Stimulated activated naive B cell treated with anti-CD40 and anti-IgM and Interleukin-4, amounts not matched to agents 10 μg/mL and 1 μg/mL and 100 μg/mL, for 72 hours (primary cell): ENCODE data around the gene TAS2R41.

Experiments used
- ATAC-seq, 2 donors: fragments of 150-1000 bp; cut with Tn5 transposase; replicated peaks; 2 replicates each; pipeline ENCODE4 v1.10.0; 2021; ENCODE audit warnings: moderate library complexity in 1 of 2
- DNase-seq: peaks from one replicate; pipeline ENCODE4 v3.0.0; 2021
- H3K27ac Mint-ChIP-seq: one replicate; pipeline ENCODE4 v1.8.0; 2022; ENCODE audit warnings: mild to moderate bottlenecking, mixed read lengths
- H3K27me3 Mint-ChIP-seq, 2 donors: one replicate each; pipeline ENCODE4 v1.8.0; 2022; ENCODE audit warnings: mixed read lengths in 2 of 2
- H3K36me3 Mint-ChIP-seq, 2 donors: one replicate each; pipeline ENCODE4 v1.8.0; 2022; ENCODE audit warnings: mixed read lengths in 2 of 2, mild to moderate bottlenecking in 1 of 2
- H3K4me1 Mint-ChIP-seq, 2 donors: one replicate each; pipeline ENCODE4 v1.8.0; 2022; ENCODE audit warnings: mixed read lengths in 2 of 2, mild to moderate bottlenecking in 1 of 2
- H3K4me3 Mint-ChIP-seq, 2 donors: one replicate each; pipeline ENCODE4 v1.8.0; 2022; ENCODE audit warnings: mild to moderate bottlenecking in 2 of 2, mixed read lengths in 2 of 2, moderate library complexity in 1 of 2
- H3K9me3 Mint-ChIP-seq, 2 donors: one replicate each; pipeline ENCODE4 v1.8.0; 2022; ENCODE audit warnings: mixed read lengths in 2 of 2, mild to moderate bottlenecking in 1 of 2

TAS2R41 gene

DNA sequence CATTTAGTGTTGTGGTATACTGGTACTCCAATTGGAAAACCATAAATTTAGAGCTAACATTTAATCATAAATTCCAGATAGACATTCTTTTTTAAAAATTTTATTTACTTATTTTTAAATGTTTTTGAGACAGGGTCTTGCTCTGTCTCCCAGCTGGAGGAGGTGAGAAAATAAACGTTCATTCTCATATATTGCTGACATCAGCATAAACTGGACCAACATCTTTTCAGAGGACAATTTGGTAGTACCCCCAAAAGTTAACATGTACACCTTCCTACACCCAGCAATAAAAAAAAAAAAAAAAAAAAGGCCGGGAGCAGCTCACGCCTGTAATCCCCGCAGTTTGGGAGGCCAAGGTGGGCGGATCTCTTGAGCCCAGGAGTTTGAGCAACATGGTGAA is 29.2 kb upstream of the TAS2R41 start:
- H3K27me3 Mint-ChIP-seq = peaks cover 0 to 6% of the 10 kb centered on the region in 2 donors
- no peaks in the 10 kb centered on the region for H3K36me3 Mint-ChIP-seq
- H3K4me1 Mint-ChIP-seq = no peaks in the 10 kb centered on the region
- ATAC-seq (no peak), DNase-seq (no peak)
- H3K4me3 Mint-ChIP-seq = no peak overlapping the region
- H3K27ac Mint-ChIP-seq = no peak overlapping the region
- no peaks in the 10 kb centered on the region for H3K9me3 Mint-ChIP-seq

DNA sequence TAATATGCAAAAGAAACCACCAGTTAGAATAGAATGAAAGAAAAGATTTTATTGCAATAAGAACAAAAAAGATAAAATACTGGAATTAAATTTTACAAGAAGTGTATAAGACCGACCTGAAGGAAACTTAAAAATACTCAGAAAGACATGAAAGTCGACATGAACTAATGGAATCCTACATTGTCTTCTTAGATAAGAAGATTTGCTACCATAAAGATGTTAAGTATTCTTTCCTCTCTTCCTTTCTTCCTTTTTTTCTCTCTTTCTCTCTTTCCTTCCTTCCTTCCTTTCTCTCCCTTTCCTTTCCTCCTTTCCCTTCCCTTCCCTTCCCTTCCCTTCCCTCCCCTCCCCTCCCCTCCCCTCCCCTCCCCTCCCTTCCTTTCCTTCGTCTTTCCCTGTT is 27.9 kb upstream of the TAS2R41 start:
- H3K27me3 Mint-ChIP-seq = peaks cover 0 to 6% of the 10 kb centered on the region in 2 donors
- no peak for ATAC-seq
- no peak for DNase-seq
- no peaks in the 10 kb centered on the region for H3K9me3 Mint-ChIP-seq
- H3K4me1 Mint-ChIP-seq = no peaks in the 10 kb centered on the region
- no peak overlapping the region for H3K4me3 Mint-ChIP-seq
- H3K36me3 Mint-ChIP-seq = no peaks in the 10 kb centered on the region
- H3K27ac Mint-ChIP-seq = no peak overlapping the region

DNA sequence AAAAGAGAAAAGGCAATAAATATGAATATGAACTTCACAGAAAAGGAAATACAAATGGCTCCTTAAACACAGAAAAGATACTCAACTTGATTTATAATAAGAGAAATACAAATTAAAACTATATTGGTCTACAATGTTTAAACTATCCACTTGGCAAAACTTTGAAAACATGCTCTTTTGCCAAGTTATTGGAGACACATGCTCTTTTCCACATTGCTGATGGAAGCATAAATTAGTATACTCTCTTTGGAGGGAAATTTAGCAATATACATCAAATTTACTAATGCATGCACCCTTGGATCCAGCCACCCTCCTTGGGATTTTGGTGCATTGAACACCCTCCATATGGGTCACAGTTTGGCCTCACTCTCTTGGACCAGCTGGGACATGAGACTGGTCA is 26.6 kb upstream of the TAS2R41 start:
- Mint-ChIP-seq H3K9me3 (no peaks in the 10 kb centered on the region), H3K27ac (no peak overlapping the region), H3K27me3 (peaks cover 0 to 6% of the 10 kb centered on the region in 2 donors), H3K36me3 (no peaks in the 10 kb centered on the region), H3K4me1 (no peaks in the 10 kb centered on the region), H3K4me3 (no peak overlapping the region)
- DNase-seq (no peak), ATAC-seq (no peak)

DNA sequence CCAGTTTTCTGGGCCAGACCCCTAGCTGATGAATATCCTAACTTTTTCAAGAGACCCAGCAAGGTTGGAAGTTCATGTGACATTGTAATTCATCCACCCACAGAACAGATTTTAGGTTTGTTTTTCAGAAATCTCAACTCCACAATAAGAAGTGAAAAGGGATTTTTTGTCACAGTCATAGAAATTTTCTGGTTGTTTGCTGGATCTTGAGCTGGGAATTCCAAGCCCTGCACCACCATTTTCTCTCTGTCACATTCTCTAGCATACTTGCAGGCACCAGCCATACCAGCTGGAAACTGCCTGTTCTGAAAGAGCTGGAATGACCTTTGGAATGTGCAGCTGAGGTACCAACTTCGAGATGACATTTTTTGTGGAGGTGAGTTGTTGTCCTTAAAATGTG is 25.9 kb upstream of the TAS2R41 start:
- Mint-ChIP-seq H3K36me3 (no peaks in the 10 kb centered on the region), H3K27ac (no peak overlapping the region), H3K27me3 (peaks cover 0 to 6% of the 10 kb centered on the region in 2 donors), H3K4me3 (no peak overlapping the region), H3K9me3 (no peaks in the 10 kb centered on the region), H3K4me1 (no peaks in the 10 kb centered on the region)
- ATAC-seq (no peak), DNase-seq (no peak)

DNA sequence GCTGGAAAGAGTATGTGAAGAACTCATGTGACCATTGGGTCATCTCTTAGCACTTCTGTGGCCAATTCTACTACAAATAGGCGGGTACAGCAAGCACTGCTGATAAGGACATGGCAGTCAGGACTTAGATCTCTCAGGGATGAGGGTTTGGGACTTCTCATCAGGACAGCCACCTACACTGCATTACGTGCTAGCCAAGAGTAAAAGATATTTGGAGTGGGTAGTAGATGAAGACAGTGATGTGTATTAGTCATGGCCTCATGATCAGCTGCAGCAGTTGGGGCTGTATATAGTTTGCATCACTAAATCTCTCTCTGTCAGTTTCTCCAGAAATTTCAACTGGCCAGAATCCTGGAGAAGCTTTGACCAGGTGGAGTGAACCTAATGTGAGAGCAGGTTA is 25.2 kb upstream of the TAS2R41 start:
- H3K4me3 Mint-ChIP-seq = no peak overlapping the region
- peaks cover 0 to 7% of the 10 kb centered on the region in 2 donors for H3K27me3 Mint-ChIP-seq
- ATAC-seq (no peak), DNase-seq (no peak)
- H3K9me3 Mint-ChIP-seq = no peaks in the 10 kb centered on the region
- no peaks in the 10 kb centered on the region for H3K36me3 Mint-ChIP-seq
- no peak overlapping the region for H3K27ac Mint-ChIP-seq
- H3K4me1 Mint-ChIP-seq = no peaks in the 10 kb centered on the region

DNA sequence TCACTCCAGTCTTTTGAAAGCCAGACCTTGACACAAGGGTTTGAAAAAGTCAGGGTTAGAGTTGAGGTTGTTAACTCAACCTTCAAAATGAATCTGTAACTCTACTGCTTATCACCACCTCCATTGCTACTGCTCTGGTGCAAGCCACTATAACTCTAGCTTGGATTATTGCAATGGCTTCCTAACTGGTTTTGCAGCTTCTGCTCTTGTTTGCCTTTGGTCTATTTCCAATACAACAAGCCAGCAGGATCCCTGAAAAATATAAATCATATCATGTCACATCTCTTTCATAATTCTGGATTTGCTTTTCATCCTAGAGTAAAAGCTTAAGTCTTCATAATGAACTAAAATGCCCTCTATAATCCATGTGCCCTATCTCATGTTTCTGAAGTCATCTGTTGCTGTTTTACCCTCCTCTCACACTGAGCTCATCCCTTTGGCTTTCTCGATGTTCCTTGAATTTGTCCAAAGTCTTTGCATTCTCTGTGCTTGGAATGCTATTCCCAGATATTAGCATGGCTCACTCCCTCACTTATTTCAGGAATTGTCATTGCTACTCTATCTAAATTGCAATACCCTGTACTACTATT is 23.5 kb upstream of the TAS2R41 start:
- no peak overlapping the region for H3K27ac Mint-ChIP-seq
- no peaks in the 10 kb centered on the region for H3K36me3 Mint-ChIP-seq
- no peak for ATAC-seq
- peaks cover 9 to 10% of the 10 kb centered on the region in 2 donors for H3K27me3 Mint-ChIP-seq
- no peak overlapping the region for H3K4me3 Mint-ChIP-seq
- no peaks in the 10 kb centered on the region for H3K4me1 Mint-ChIP-seq
- DNase-seq = no peak
- H3K9me3 Mint-ChIP-seq = no peaks in the 10 kb centered on the region

DNA sequence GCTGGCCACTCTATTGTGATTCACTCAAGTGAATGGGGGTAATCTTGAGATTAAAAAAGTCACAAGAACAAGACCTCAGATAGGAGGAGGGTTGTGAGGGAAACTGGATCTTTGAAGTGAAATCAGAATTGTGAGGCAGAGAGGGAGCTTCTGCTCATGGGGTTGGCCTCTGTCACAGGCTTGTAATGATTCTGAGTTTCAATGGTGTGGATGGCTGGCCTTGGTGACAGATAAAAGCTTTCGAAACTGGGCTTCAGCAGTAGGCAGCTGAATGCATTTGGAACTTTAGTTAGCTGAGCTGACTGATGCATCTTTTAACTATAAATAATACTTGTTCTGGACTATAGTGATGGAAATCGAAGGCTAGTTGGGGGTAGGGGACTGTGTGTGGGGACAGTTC is 22.2 kb upstream of the TAS2R41 start:
- no peak overlapping the region for H3K27ac Mint-ChIP-seq
- no peaks in the 10 kb centered on the region for H3K9me3 Mint-ChIP-seq
- H3K4me3 Mint-ChIP-seq = no peak overlapping the region
- H3K27me3 Mint-ChIP-seq = peaks cover 9 to 10% of the 10 kb centered on the region in 2 donors
- DNase-seq (no peak), ATAC-seq (no peak)
- no peaks in the 10 kb centered on the region for H3K36me3 Mint-ChIP-seq
- no peaks in the 10 kb centered on the region for H3K4me1 Mint-ChIP-seq

DNA sequence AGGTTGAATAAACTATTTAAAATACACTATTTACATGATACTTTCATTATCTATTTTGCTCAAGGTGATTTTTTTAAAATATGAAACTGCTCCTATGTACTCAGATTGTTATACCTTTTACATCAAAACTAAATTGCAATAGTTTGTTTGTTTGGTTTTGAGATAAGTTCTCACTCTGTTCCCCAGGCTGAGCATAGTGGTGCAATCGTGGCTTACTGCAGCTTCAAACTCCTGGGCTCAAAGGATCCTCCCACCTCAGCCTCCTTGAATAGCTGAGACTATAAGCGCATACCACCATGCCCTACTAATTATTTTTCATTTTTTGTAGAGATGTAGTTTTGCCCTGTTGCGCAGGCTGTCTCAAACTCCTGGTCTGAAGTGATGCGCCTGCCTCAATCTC is 21.7 kb upstream of the TAS2R41 start:
- no peak for ATAC-seq
- Mint-ChIP-seq H3K27me3 (peaks cover 9 to 10% of the 10 kb centered on the region in 2 donors), H3K27ac (no peak overlapping the region), H3K4me3 (no peak overlapping the region), H3K4me1 (no peaks in the 10 kb centered on the region), H3K36me3 (no peaks in the 10 kb centered on the region), H3K9me3 (no peaks in the 10 kb centered on the region)
- no peak for DNase-seq

DNA sequence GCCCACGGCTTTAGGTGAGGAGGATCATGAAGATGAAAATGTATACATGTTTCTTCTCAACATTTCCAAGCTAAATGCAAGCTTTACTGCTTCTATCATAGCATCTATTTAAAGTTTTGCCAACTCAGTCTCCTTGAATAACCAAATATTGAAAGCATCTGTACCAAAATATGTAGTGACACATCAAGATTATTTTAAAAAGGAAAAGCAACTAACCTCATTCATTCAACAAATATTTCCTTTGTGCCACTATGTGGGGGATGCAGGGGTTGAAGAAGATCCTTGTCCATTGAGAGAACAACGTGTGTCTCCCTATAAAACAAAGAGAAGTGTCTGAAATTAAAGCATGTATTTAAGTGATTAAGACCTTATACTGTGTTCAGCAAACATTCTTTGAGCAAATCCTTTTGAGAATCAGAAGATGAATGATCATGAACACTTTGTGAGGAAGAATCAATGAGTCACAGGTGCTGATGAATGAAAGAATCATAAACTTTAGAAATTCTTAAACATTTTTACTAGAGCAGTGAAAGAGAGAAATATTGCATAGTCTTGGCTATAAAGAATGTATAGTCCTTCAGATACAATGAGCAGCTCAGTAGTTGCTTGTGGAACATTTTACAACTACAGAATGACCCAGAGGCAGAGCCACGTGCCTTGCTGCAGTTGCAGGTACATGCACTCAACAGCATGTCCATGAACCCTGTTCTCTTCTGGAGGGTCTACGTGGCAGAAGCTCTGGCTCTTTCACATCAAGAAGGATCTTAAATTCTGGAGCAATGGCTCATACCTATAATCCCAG is 20.5 kb upstream of the TAS2R41 start:
- no peaks in the 10 kb centered on the region for H3K4me1 Mint-ChIP-seq
- H3K27me3 Mint-ChIP-seq = peaks cover 9 to 10% of the 10 kb centered on the region in 2 donors
- H3K36me3 Mint-ChIP-seq = no peaks in the 10 kb centered on the region
- DNase-seq = no peak
- H3K4me3 Mint-ChIP-seq = no peak overlapping the region
- ATAC-seq = no peak
- H3K9me3 Mint-ChIP-seq = peaks cover 3% of the 10 kb centered on the region in 2 donors
- H3K27ac Mint-ChIP-seq = no peak overlapping the region

DNA sequence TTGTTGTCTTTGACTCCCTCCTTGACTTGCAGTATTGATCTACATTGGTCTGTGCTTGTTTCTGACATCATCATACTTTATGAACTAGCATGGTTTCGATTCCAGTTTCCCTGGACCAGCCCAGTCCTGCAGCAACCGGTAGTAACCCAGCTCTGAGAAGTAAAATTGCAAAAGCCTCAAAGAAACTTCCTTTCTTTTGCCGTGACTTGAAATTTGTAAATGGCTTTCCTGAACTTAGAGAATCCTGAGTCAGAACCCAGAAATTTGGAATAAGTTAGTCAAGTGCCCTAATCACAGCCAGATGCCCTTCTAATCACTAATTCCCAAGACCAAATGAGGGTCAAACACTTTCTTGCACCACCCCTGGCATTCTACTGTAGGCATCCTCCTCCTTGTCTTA is 19.4 kb upstream of the TAS2R41 start:
- Mint-ChIP-seq H3K9me3 (peaks cover 3 to 6% of the 10 kb centered on the region in 2 donors), H3K27ac (no peak overlapping the region), H3K4me1 (no peaks in the 10 kb centered on the region), H3K36me3 (no peaks in the 10 kb centered on the region), H3K27me3 (peaks cover 4 to 9% of the 10 kb centered on the region in 2 donors), H3K4me3 (no peak overlapping the region)
- ATAC-seq (no peak), DNase-seq (no peak)

DNA sequence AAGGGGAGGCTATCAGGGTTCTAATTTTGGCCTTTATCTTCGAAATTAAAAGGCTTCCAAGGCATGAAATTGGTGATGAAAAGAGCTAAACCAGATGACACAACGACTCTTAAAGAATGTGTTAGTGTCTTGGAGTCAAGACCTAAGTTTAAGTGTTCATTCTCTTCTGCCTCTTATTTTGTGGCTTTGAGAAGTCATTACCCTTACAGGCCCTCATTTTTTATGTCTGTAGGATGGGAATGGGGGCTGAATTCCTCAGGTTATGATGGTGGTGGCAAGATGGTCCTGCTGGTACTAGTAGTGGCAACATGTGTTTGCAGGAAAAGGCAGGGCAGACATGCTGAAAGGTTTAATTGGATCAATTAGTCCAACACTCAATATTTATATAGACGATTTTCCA is 19.0 kb upstream of the TAS2R41 start:
- DNase-seq = no peak

DNA sequence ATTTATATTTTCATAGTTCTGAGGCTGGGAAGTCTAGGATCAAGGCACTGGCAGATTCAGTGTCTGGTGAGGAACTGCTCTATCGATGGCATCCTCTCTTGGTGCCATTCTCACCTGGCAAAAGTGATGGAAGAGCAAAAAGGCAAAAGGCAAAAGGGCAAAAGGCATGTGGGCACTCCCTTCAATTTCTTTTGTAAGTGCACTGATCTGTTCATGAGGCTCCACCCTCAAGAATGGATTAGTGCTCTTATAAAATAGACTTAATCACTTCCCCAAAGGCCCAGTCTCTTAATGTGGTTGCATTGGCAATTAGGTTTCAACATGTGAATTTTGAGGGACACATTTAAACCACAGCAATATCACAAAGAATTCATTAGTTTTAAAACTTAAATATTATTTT is 18.3 kb upstream of the TAS2R41 start:
- H3K9me3 Mint-ChIP-seq = peaks cover 3 to 6% of the 10 kb centered on the region in 2 donors
- no peaks in the 10 kb centered on the region for H3K4me1 Mint-ChIP-seq
- ATAC-seq = no peak
- H3K27me3 Mint-ChIP-seq = peaks cover 4 to 9% of the 10 kb centered on the region in 2 donors
- no peak overlapping the region for H3K27ac Mint-ChIP-seq
- H3K36me3 Mint-ChIP-seq = no peaks in the 10 kb centered on the region
- DNase-seq = no peak
- H3K4me3 Mint-ChIP-seq = no peak overlapping the region

More for the DNA sequence above, 19.0 kb upstream of the TAS2R41 start:
- Mint-ChIP-seq H3K27ac (no peak overlapping the region), H3K9me3 (peaks cover 3 to 6% of the 10 kb centered on the region in 2 donors), H3K4me1 (no peaks in the 10 kb centered on the region), H3K27me3 (peaks cover 4 to 9% of the 10 kb centered on the region in 2 donors), H3K4me3 (no peak overlapping the region), H3K36me3 (no peaks in the 10 kb centered on the region)
- ATAC-seq = no peak

DNA sequence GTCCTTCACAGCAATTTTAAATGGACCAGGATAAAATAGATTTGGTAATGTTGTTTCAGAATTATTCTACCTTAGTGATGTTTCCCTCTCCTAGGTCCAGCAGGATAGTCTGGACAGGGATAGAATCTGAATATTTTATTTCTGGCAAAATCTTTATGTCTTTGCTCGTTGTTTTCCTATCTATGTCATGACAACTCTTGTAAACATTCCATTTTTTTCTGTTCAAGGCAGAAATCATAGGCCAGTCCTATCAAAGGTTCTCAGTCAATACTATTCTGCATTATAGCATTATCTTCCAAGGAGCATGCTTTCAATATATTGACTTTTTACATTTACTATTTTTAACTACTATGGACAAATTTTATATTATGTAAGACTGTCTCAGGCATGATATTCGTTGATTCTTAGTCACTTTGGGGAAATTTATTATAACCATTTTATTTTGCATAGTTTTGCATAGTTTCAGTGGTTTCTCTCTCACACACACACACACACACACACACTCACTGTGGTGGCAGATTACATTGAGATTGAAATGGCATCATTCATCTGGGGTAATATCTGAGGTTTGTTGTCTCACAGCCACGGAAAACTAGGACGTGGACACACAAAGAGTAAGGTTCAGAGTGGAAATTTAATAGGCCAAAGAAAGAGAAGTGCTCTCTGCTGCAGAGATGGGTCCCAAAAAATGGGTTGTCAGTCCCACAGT is 17.2 kb upstream of the TAS2R41 start:
- no peak overlapping the region for H3K27ac Mint-ChIP-seq
- ATAC-seq (no peak), DNase-seq (no peak)
- no peaks in the 10 kb centered on the region for H3K4me1 Mint-ChIP-seq
- peaks cover 4 to 18% of the 10 kb centered on the region in 2 donors for H3K27me3 Mint-ChIP-seq
- no peaks in the 10 kb centered on the region for H3K36me3 Mint-ChIP-seq
- no peak overlapping the region for H3K4me3 Mint-ChIP-seq
- peaks cover 3 to 6% of the 10 kb centered on the region in 2 donors for H3K9me3 Mint-ChIP-seq

DNA sequence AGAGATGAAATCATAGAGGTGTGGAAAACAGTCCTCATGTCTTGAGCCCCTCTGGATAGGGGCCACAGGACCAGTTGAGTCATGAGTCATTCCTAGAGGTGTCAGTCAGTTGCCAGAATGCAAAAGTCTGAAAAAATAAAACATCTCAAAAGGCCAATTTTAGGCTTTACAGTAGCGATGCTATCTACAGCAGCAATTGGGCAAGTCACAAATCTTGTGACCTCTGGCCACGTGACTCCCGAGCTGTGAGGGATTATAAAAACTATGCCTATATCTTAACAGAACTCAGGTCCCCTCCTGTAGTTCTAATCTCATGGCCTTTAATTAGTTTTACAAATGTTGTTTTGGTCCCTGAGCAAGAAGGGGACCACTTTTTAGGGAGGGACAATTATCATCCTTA is 15.6 kb upstream of the TAS2R41 start:
- ATAC-seq (no peak), DNase-seq (no peak)
- Mint-ChIP-seq H3K27me3 (peaks cover 4 to 20% of the 10 kb centered on the region in 2 donors), H3K27ac (no peak overlapping the region), H3K36me3 (no peaks in the 10 kb centered on the region), H3K4me1 (no peaks in the 10 kb centered on the region), H3K9me3 (peaks cover 3 to 6% of the 10 kb centered on the region in 2 donors), H3K4me3 (no peak overlapping the region)

DNA sequence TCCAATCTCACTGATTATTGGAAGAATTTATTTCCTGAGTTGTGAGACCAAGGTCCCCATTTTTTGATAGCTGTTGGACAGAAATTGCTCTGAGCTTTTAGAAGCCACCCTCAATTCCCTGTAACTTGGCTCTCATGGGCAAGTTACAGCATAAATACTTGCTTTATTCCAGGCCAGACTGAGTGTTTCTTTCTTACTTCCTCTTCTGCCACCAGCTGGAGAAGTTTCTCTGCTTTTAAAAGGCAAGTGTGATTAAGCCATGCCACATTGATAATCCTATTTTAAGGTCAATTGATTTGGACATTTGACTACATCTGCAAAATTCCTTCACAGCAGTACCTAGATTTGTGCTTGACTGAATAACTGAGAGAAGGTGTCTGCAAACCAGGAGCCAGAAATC is 14.1 kb upstream of the TAS2R41 start:
- peaks cover 3 to 6% of the 10 kb centered on the region in 2 donors for H3K9me3 Mint-ChIP-seq
- H3K27me3 Mint-ChIP-seq = peaks cover 11 to 21% of the 10 kb centered on the region in 2 donors
- no peaks in the 10 kb centered on the region for H3K4me1 Mint-ChIP-seq
- no peak overlapping the region for H3K4me3 Mint-ChIP-seq
- ATAC-seq (no peak), DNase-seq (no peak)
- no peak overlapping the region for H3K27ac Mint-ChIP-seq
- H3K36me3 Mint-ChIP-seq = no peaks in the 10 kb centered on the region
